Measurements from ENCODE around the gene CDK5R2.

Gene CDK5R2

DNA sequence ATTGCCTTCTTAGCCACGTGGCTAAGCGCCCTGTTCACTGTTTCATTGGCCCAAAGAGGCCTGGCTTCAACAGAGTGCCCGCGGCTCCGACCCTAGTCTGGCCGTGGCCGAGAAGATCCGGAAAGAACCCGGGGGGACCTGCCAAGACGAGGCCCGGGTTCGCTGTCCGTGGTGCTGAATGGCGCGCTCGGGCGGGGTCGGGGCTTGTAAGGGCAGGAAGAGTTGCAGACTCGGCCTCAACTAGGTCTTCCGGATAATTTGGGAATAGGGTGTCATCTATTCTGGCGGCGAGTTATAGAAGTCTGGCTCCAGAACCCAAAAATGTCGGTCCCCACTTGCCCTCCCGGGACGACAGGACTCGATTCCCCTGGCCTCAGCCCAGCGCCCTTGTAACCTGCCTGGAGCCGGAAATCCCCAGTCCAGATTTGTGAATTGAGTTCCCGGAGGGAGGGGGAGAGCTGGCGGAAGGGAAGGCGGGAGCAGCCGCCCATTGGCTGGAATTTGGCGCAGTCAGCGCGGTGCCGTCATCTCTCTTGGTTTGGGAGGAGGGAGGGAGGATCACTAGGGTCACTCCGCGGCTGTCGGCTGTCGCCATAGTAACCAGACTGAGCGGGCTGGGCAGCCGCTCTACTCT, 3.5 kb downstream of the CDK5R2 start:
- peak; percentile 71 for DNase-seq

DNA sequence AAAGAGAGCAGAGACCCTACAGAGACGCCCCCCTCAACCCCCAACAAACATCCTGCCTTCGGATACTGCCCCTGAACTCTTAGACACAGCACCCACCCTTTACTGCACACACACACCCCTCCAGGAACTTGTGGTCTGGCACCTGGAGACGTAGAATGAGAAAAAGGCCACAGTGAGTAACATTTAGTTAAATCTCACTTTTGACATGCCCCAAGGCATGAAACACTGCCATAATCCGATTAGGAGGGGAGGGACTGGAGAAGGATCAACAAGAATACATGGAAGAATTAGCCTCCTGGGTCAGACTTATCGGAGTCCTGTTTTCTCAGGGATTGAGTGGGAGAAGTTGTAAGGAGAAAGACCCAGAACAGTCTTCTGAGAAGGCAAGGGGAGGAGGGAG, 4.1 kb downstream of the CDK5R2 start:
- no peak for DNase-seq

DNA sequence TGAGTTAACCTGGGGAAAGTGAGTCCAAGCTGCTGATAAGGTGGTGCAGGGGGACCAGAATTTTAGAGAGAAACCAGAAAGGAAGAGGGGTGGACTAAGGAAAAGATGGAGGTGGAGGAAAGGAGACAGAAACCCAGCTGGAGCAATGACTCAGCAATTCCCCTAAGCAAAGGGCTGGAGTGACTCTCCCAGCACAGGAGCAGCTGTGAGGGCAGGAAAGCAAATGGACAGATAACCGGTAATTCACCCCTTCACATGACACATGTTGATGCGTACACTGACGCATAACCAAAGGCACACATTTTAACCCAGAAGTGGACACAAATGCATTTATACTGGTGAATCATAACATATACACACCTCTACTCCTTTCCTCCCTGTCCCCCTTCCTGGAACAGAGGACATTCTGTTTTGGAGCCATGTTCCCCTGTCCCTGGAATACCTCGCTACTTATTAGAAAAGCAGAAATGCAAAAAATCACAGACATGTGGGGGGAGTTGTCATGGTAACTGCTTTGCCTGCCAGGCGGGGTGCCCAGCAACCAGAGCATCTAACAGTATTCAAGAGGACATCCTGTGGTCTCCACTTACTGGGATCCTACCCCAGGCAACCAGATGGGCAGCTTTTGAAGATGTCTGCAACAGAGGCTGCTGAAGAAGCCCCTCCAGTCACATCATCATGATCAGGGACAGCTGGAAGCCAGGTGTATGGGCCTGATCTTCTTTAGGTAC, 4.7 kb downstream of the CDK5R2 start:
- DNase-seq = no peak

DNA sequence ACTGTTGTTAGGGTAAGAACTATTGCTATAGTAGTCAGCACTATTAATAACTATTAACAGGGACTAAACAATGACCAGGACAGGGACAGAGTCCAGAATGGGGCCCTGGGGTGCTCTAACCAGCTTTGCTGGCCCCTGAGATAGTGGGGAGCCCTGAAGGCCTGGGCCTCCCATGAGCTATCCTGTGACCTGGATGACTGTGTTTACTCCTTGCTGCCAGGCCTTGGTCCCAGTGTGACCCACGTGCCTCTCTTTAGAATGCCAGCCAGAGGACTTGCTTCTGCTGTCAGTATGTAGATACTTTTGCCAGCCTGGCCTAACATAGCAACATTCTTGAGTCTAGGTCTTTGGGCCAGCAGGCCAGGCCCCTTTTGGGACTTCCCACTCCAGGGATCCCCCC, 11.4 kb downstream of the CDK5R2 start:
- no peak for DNase-seq

DNA sequence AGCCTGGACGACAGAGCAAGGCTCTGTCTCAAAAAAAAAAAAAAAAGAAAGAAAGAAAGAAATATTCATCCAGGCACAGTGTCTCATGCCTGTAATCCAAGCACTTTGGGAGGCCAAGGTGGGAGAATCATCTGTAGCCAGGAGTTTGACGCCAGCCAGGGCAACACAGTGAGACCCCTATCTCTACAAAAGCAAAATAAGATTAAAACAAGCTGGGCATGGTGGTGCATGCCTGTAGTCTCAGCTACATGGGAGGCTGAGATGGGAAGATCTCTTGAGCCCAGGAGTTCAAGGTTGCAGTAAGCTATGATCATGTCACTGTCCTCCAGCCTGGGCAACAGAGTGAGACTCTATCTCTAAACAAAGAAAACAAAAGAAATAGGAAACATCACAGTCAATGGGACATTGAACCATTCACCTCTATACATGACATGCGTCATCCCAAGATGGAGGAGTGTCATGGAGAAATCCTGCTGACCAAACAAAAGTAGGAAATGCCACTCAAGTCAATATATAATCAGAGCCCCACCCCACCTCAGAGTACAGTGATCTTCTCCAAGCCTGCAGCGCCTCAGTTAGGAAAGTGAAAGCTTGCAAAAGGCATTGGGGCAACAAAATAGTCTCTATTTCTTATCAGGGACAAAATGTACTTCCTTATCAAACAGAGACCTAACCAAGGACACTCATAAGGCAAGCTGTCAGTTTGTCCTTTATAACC, 15.8 kb downstream of the CDK5R2 start:
- no peak for DNase-seq

DNA sequence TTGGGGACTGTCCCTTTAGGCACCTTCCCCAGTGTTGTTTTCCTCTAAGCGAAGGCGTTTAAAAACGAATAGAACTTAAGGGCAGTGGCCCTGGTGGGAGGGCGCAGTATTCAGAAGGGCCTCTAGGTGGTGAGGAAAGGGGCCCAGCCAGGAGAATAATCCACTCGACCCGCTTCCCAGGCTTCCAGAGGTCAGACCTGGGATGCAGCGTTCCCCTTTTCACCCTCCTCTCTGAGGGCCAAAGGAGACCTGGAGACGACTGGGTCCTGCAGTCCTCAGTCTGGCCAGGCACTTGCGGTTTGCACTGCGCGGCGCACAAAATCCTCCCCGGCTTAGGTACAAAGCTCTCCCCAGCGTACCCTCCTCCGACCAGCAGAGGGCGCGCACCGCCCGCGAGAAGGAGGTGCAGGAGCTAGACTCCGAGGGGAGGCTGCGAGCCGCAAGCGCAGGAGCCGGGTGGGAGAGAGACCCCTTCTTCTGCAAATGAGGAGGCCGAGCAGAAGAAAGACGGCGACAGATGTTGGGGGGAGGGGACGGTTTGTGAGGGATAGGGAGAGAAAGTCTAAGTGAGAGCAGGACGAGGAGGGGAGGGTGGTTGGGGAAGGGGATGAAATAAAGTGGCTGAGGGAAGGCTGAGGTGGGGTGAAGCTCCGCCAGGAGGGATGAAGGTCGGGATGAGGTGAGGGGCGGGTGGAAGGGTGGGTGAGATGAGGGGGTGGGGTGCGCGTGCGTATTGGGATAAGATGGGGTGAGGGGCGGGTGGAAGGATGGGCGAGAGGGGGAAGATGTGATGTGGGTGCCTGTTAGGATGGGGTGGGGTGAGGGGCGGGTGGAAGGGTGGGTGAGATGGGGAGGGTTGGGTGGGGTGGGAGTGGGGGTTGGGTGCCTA, 20.6 kb downstream of the CDK5R2 start:
- DNase-seq = peak; percentile 92 to 94

DNA sequence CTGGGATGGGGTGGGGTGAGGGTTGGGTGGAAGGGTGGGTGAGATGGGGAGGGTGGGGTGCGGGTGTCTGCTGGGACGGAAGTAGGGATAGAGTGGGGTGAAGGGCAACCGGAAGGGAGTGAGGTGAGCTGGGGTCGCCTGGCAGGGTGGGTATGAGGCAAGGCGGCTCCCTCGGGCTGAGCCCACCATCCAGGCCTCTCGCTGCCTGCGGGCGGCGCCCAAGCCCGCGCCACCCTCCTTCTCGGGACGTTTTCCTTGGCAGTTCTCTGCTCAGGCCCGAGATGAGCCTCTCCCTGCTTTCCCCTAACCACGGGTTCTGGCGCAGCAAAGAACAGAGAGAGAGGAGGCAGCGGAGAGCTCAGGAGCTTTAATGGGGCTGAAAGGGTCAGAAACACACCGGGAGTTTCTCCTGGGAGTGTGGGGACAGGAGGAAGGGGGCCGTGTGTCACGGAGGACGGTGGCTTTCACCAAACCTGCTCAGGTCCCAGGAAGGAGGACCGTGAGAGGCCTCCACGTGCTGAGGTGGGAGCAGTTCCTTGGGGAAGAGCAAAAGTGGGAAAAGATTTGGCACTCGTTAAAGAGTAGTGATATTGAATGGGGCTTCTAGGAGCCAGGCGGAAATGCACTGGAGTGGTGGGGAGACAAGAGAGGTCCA, 21.4 kb downstream of the CDK5R2 start:
- peak in 1 of 2 experiments; percentile 48 for DNase-seq

DNA sequence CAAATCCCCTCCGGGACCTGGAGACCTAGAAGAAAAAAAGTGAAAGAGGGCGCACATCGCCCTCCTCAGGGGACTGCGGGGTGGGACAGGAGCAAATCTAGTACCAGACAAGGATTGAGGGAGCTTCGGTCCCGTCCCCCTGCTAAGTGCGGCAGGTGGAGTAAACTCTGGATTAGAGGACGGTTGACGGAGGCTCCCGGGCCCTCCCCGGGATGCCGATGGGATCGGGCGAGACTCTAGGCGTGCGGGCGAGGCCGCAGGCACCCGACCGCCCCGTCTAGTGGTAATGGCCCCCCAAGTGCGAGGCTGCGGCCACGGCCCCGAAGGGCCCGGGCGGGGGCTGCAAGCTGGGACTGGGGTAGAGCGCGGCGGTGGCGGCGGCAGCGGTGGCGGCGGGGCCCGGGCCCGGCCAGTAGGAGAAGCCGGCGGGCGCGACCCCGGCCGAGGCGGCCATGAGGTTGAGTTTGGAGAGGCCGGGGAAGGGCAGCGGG, 22.0 kb downstream of the CDK5R2 start:
- no peak for DNase-seq

DNA sequence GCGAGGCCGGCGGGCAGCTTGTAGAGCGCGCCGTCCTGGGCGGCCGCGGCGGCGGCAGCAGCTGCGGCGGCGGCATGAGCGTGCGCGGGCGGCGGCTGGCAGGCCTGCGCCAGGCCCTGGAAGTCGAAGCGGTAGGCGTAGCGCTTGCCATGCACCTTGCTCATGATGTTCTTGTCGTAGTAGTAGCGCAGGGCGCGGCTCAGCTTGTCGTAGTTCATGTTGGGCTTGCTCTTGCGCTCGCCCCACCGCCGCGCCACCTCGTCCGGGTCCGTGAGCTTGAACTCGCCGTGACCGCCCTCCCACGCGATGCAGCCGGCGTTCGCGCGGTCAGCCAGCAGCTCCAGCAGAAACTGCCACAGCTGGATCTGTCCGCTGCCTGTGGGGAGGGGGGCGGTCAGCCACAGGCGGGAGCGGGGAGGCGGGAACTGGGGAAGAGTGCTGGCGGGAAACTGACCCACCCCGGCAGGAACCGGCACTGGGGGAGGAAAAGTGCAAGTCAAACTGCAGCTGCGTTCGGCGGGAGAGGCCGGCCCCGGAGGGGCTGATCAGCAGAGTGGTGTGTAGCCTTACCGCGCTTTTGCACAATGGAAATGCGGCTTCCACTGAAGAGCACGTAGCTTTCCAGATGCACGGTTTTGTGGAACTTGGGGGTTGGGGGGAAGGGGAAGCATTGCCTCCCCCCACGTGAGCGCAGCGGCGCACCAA, 22.6 kb downstream of the CDK5R2 start:
- peak in 1 of 2 experiments; percentile 59 for DNase-seq

DNA sequence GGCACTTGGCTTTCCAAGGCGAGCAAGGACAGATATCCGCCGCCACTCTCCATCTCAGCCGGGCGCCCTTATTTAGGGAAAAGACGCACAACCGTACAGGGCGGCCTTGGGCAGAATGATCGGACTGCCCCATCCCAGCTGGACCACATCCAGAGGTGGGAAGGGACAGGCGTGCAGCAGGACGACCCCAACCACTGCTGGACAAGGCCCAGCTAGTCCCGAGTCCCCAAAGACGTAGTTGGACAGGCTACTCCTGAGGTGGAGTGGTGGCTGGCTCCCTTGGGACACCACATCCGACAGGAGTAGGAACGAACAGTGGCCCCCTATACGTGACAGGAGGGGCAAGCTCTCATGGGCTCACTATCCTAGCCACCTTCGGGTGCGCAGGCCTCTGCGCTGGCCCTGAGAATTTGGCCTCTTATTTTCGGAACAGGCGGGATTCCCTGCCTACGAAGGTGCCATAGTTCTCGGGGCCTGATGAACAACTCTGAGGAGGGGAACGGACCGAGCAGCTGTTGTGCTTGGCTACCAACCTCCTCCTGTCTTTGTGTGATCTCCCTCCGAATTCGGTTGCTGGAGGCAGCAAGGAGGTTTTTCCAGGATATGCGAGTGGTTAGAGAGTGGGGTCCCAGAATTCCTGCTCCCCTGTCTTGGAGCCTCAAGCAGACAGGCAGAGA, 23.3 kb downstream of the CDK5R2 start:
- peak in 1 of 2 experiments; percentile 34 for DNase-seq

DNA sequence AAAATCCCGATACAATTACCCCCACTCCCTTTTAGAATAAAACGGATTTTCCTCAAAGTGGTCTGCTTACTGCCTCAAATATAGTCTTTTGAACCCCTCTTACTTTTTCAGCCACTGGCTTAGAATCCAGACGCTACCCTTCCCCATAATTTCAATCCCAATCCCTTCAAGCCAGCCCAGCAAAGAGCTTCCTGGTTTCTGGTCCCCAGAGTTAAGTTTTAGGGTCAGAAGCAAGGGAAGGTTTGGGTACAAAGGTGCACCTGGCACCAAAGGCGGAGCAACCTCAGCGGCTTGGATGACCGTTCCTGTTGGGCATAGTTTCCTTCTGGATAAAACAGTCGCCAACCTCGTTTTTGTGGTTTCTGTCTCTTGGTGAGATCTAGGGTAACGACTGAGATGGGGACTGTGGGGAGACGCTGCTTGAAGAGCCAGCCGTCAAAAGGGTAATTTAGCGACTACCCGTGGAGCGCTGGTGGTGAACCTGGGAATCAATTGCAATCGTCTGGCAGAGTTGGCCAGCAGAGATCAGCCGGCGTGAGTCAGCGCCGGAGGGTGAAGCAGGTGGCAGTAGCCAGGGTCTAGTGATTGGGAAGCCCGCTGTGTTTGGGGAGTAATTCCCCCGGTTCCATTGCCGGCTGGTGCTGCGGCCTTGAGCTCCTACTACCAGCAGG, 23.9 kb downstream of the CDK5R2 start:
- DNase-seq = peak in 1 of 2 experiments; percentile 33

DNA sequence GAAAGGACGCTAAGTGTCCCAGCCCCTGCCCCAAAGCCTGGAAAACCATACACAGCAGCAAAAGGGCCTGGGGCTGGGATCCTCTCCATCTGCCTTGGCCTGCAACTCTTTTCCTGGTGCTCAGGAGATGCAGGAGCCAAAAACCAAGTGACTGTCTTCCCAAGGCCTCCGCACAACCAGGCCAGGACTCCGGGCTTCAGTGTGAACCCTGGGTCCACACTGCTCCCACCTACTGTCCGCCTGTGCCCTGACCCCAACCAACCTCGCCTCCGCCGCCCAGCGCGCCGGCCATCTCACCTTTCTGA, 24.4 kb downstream of the CDK5R2 start:
- DNase-seq = no peak

DNA sequence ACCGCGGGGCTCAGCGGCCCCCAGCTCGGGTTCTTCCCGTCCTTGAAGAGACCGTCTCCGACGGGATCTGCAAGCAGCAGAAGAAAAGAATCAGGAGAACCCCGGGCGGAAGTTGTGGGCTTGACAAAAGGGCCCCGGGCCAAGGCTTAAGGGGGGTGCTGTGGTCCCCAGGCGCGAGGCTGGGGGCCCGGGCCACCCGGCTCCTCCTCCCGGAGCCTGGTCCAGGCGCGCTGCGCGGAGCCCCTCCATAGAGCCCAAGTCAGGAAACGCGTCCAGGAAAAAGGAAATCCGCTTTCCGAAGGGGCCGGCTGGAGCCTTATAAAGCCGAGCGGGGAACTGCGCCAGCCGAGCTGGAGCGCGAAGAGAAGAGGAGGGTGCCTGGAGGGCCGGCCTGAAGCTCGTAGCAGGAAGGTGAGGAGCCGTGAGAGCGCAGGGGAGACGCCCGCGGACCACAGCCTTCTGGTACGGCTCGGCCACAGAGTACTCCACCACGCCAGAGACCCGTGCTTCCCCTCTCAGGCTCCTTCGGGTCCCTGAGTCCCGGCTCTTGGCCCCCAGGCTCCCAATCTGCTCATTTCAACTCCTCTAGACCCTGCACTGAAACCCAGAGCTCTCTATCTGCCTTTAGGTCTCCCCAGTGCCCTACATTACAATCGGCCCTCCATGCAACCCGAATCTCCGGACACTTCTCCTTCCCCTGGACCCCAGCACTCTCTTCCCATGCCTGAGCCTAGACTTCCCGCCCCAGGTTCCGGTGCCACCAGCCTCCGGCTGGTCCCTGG, 25.0 kb downstream of the CDK5R2 start:
- DNase-seq = peak in 1 of 2 experiments; percentile 35

DNA sequence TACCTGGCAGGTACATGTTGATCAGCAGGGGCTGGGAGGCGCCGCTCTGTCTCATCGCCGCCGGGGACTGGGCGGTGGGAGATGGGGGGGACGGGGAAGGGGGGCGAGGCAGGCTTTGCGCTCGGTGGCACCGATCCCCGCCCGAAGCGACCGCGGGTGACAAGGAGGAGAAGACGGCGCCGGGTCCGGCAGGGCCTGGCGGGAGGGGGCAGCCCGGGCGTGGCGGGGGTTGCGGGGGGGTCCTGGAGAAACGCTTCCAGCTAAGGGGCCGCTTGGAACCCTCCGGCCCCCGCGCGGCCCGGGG, 25.5 kb downstream of the CDK5R2 start, which contains the start of gene FEV:
Gene FEV (minus strand): TSS at position 164 of the 304 bp plus-strand sequence. CDS start 109 bp downstream, at position 55.
- no peak for DNase-seq

DNA sequence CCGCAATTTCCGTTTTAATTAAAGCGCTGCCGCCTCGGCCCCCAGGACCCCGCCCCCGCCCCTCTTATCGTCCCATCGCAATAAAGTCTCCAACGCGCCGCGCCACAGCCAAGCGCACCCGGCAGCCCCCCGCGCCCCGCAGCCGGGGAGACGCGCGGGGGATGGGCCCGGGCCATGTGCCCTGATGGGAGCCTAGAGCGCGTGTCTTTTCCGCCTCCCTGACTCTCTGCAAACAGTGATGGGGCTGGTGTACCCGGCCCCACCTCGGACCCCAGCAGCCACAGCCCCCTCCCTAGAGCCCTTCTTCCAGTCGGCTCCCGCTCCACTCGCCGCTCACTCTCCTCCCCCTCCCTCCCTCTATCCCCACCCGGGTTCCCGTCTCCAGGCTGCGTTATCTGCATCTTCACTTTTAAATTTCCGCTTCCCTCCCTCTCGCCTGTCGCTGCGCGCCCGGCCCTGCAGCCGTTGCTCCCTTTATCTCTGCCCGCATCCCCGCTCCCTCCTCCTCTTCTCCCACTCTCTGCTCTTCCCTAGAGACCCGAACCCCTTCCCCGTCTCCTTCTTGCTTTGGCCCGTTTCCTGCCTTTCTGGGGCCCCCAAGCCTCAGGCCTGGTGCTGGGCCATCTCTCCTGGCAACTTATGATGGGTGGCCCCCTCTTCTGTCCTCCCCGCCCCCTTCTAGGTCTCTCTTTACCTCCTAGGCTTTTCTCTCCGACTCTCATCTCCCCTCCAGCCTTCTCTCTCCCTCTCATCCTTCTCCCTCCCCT, 26.0 kb downstream of the CDK5R2 start:
- DNase-seq = no peak

DNA sequence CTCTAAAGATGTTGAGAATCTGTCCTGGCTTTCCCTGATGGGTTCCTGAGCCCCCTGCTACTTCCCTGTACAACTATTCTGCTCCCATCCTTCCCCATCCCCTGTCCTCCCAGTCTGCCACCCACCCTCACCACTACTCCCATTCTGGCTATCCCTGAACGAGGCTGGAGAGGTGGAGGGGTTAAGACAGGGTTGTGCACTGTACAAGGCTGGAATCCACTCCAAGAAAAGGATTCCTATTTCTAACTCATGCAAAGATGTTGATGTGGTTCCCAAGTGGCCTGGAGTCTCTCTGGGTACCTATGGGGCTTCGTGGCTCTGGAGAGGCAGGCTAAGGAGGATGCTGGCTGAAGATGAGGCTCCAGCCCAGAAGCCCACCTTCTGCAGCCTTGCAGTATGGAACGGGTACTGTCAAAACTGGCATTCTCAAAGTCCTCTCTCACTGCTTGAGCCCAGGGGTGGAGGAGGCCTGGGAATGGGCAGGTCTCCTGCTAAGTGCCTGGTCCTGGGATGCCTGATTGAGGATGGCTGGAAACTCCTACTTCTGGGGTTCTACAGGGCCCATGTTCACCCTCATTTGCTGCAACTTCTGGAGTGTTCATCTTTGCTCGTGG, 26.8 kb downstream of the CDK5R2 start:
- no peak for DNase-seq

DNA sequence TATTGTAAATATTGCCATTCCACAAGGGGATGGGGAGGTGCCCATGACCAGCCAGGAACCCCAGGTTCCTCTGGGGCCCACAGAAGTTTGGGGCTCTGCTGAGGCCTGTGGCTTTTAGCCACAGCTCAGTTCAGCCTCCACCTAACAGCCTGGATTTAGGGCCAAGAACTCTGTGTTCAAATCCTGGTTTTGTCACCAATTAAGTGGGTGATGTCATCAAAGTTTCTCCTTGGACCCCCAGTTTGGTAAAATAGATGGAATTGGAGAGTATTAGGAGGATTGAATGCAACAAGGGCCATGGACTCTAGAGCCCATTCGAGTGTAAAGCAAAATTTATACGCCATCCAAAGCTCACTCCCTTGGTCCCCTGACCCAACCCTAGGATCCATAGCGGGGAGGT, 28.7 kb downstream of the CDK5R2 start:
- no peak for DNase-seq

DNA sequence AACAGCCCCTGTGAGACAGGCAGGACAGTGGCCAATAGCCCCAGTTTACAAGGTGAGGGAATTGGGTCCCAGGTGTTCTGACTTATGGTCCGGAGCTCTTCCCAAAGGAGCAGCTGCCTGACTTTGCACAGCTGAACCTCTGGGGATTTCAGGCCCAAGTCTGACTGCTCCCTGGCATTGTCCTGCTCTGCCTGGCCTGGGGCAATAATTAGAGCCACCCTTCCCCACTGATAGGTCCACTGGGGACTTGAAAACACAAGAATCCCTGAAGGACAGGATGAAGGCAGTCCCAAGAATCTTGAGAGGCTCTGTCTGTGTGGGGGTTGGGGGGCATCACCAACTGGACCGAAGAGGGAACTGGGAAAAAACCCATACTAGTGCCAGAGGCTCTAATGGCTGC, 29.2 kb downstream of the CDK5R2 start:
- no peak for DNase-seq

DNA sequence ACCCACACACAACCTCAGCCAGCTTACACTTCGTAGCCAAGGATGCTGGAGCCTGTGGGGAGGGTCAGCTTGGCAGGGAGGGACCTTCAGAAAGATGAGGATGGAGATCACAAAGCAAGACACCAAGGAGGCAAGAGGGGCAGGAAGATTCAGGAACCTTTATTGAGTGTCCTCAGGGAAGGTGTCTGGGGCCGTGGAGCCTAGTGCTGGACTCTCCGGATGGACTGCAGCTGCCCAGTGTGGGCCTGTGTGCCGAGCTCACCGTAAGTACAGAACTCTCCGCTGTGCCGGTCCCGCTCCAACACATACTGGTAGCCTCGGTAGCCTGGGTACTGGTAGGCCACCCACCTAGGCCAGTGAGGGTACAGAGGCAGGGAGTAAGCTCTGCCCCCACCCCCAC, 30.6 kb downstream of the CDK5R2 start:
- DNase-seq = no peak

Measured in activated T-cell treated with anti-CD3 and anti-CD28 coated beads, Interleukin-2, amount 50 U/mL, for 48 hours (primary cell).